Cardiac muscle cell (in vitro differentiated cells and primary cell): ENCODE data around the gene CDH10. TPM values are rescaled to one million over a fixed set of nuclear protein-coding genes. Genes with fewer than 3 reads are reported as not detected.

ENCODE experiments used
- DNase-seq, 2 donors: peaks; one replicate each; pipeline versions ENCODE4 v3.0.0 to v3.0.0-alpha.2; 2010 to 2017; ENCODE audit warnings: low read depth in 1 of 2, low spot score in 1 of 2
- H3K27ac ChIP-seq: fragments of 200-600 bp; sonication (generic); 2 replicates; pipeline ENCODE4 v1.5.1; 2016
- H3K27me3 ChIP-seq: fragments of 200-600 bp; sonication (generic); 2 replicates; pipeline ENCODE4 v1.6.0; 2016; ENCODE audit warnings: control low read depth
- H3K36me3 ChIP-seq: fragments of 200-600 bp; sonication (generic); 2 replicates; pipeline ENCODE4 v1.5.1; 2016; ENCODE audit warnings: control low read depth
- H3K4me1 ChIP-seq: fragments of 200-600 bp; sonication (generic); 2 replicates; pipeline ENCODE4 v1.8.1; 2017; ENCODE audit warnings: low read depth, mild to moderate bottlenecking, mixed run types
- H3K4me3 ChIP-seq: fragments of 200-600 bp; sonication (generic); 2 replicates; pipeline ENCODE4 v1.5.1; 2016; ENCODE audit warnings: mild to moderate bottlenecking
- H3K9me3 ChIP-seq: fragments of 200-600 bp; sonication (generic); 2 replicates; pipeline ENCODE4 v1.5.1; 2017; ENCODE audit warnings: low read depth, mild to moderate bottlenecking, control low read depth
- polyA plus RNA-seq: library from polyadenylated mRNA; unstranded; fragments of >200 nt; fragmentation: Nextera tagmentation; extraction: Ambion mirVana; gene quantifications from 2 replicates; pipeline ENCODE4 v1.2.1, GENCODE V29; 2016
- total RNA-seq: library from RNA; depleted of rRNA; stranded (reverse); fragments of >200 nt; gene quantifications from 2 replicates; pipeline ENCODE4 v1.2.3, GENCODE V29; 2016
- TF ChIP-seq, protein P1 (sequence below): IDR thresholded peaks from 2 replicates; pipeline ENCODE4 v1.5.1; 2012; ENCODE audit warnings: low read depth, mild to moderate bottlenecking, low read length

Gene CDH10
- total and polyA plus RNA-seq, 2 experiments from 2014 or later = 1.6 to 1.9 TPM

DNA sequence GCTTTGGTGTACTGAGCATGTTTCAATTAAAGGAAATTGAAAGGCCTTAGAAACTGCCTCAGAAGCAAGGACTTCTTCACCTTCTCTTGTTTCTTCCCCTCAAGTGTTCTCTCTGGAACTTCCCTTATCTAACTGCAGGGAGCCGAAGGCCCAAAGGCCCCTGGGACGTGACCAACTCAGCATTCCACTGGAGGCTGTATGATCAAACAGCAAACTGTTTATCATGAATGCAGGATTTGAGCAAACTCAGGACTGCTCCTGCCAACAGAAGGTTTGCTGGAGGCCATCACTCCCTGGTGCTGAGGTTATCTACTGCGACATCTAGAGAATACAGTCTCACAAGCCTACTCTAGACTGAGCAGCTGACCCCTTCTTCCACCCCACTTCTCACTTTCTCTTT, 4.8 kb upstream of the CDH10 start:
- Histone ChIP-seq H3K9me3 (no peaks in the 10 kb centered on the region), H3K36me3 (no peaks in the 10 kb centered on the region), H3K27me3 (no peaks in the 10 kb centered on the region), H3K4me3 (no peak overlapping the region), H3K4me1 (no peaks in the 10 kb centered on the region), H3K27ac (peak overlapping the region; percentile 38)
- no peak for DNase-seq
- TF ChIP-seq, protein P1, sequence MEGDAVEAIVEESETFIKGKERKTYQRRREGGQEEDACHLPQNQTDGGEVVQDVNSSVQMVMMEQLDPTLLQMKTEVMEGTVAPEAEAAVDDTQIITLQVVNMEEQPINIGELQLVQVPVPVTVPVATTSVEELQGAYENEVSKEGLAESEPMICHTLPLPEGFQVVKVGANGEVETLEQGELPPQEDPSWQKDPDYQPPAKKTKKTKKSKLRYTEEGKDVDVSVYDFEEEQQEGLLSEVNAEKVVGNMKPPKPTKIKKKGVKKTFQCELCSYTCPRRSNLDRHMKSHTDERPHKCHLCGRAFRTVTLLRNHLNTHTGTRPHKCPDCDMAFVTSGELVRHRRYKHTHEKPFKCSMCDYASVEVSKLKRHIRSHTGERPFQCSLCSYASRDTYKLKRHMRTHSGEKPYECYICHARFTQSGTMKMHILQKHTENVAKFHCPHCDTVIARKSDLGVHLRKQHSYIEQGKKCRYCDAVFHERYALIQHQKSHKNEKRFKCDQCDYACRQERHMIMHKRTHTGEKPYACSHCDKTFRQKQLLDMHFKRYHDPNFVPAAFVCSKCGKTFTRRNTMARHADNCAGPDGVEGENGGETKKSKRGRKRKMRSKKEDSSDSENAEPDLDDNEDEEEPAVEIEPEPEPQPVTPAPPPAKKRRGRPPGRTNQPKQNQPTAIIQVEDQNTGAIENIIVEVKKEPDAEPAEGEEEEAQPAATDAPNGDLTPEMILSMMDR = no peak

DNA sequence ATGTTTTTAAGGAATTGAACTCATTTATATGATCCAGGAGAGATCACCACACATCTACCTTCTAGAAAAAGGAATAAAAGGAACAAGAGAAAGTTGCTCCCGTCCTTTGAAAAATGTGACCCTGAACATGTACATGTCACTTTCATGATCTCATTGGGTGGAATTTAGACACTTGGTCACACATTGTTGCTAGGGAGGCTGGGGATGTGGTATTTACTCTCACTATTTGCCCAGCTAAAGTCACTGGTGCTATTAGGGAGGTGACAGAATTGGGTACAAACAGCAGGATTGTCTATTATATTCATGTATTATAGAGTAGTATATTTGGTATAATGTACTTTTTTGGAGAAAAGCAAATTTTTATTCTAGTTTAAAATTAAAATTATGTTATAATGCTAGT, 2.1 kb upstream of the CDH10 start:
- TF ChIP-seq, protein P1 = no peak
- no peak overlapping the region for H3K4me3 ChIP-seq
- no peaks in the 10 kb centered on the region for H3K36me3 ChIP-seq
- no peak for DNase-seq
- H3K27ac ChIP-seq = no peak overlapping the region
- H3K4me1 ChIP-seq = no peaks in the 10 kb centered on the region
- no peaks in the 10 kb centered on the region for H3K27me3 ChIP-seq
- H3K9me3 ChIP-seq = no peaks in the 10 kb centered on the region

DNA sequence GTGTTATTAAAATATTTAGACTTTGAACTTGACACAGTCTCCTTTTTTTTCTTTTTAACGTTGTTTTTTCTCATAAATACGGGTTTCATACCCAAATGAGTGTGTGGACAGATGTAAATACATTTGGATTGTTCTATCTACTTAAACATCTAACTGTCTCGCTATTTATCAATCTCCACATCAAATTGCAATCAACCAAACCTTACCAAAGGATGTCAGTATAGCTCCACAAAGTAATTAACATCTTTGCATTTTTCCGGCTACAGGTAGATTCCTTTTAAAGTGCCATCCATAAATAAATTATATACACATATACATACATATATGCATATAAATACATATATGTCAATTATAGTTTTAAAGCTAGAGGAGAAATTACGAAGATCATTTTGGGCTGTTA, 705 bp upstream of the CDH10 start:
- no peaks in the 10 kb centered on the region for H3K27me3 ChIP-seq
- TF ChIP-seq, protein P1 = no peak
- no peak overlapping the region for H3K27ac ChIP-seq
- no peaks in the 10 kb centered on the region for H3K9me3 ChIP-seq
- peaks cover 6% of the 10 kb centered on the region for H3K4me1 ChIP-seq
- H3K4me3 ChIP-seq = no peak overlapping the region
- no peaks in the 10 kb centered on the region for H3K36me3 ChIP-seq
- no peak for DNase-seq

DNA sequence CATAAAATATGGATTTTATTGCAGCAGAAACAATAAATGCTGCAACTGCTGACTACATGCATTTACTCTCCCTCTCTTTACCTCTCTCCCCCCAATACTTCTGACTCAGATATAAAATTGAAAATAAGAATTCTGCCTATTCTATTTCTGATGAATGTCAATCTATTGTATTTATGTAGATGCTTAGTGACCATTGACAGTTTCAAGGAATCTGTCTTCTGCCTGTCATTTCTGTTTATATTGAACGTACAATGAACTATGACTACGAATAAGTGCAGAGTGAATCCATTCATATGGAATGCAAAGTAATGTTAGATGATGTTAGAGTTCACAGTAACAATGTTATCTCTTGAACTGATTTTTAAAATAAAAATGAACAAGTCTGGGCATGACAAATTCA, 898 bp downstream of the CDH10 start:
- no peak overlapping the region for H3K27ac ChIP-seq
- TF ChIP-seq, protein P1 = no peak
- no peaks in the 10 kb centered on the region for H3K27me3 ChIP-seq
- DNase-seq = no peak
- H3K4me1 ChIP-seq = peaks cover 6% of the 10 kb centered on the region
- no peaks in the 10 kb centered on the region for H3K9me3 ChIP-seq
- H3K4me3 ChIP-seq = peak overlapping the region; percentile 42
- H3K36me3 ChIP-seq = no peaks in the 10 kb centered on the region

DNA sequence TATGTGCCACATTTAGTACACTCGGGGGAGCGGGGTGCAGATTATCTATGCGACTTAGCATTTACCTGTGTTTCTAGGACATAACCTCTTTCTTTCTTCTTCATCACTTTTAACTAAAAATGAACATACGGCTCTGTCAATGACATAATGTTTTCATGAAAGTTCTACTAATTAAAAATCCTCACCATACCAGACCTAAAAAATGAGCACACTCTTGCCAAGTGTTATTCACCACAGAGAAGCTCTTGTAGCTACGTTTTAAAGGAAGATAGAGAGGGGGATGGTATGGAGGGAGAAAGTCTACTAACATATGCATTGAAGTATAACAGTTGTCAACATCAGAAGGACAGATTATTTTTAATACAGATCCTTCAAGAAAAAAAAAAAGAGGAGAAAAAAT, 1.6 kb downstream of the CDH10 start:
- TF ChIP-seq, protein P1 = no peak
- DNase-seq = no peak
- no peak overlapping the region for H3K27ac ChIP-seq
- no peaks in the 10 kb centered on the region for H3K27me3 ChIP-seq
- H3K4me3 ChIP-seq = no peak overlapping the region
- H3K36me3 ChIP-seq = no peaks in the 10 kb centered on the region
- H3K4me1 ChIP-seq = peaks cover 6% of the 10 kb centered on the region
- no peaks in the 10 kb centered on the region for H3K9me3 ChIP-seq

DNA sequence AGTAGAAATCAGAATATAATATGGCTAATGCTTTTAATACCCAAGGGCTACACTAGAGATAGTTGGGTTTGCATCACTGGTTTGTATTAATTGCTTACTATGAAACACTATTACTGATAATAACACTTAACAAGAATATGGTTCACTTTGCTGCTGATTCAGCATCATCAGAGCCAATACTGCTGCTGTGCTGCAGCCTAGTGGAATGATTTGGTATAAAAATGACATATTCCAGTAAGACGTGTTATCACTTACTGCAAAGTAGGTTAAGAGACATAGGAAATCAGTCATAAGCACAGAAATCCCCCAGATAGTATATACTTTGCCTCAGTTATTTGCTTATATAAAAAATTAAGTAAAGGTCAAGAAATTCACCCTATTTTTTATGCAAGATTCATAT, 2.8 kb downstream of the CDH10 start:
- H3K4me3 ChIP-seq = no peak overlapping the region
- H3K9me3 ChIP-seq = no peaks in the 10 kb centered on the region
- H3K27me3 ChIP-seq = no peaks in the 10 kb centered on the region
- H3K27ac ChIP-seq = no peak overlapping the region
- H3K4me1 ChIP-seq = peaks cover 6% of the 10 kb centered on the region
- peak; percentile 12 to 44 for DNase-seq
- TF ChIP-seq, protein P1 = peak; percentile 31
- no peaks in the 10 kb centered on the region for H3K36me3 ChIP-seq
